B cell (primary cell): ENCODE measurements around the gene RERE. TPM values are rescaled to one million over a fixed set of nuclear protein-coding genes. Genes with fewer than 3 reads are reported as not detected.

Experiments
- ATAC-seq: fragments of 200-7000 bp; cut with Tn5 transposase; one replicate; pipeline ENCODE4 v1.10.0; 2021; ENCODE audit warnings: low read depth, mild to moderate bottlenecking, moderate number of reproducible peaks, moderate library complexity
- CTCF ChIA-PET: fragments of 350-600 bp; sonication (Branson Sonifier 250); formaldehyde crosslinking; loops from one replicate; lab custom pipeline; 2021; ENCODE audit warnings: antibody characterized with exemption, inconsistent platforms; lab: Charles Lee
- POLR2A ChIA-PET: fragments of 350-600 bp; sonication (Branson Sonifier 250); formaldehyde crosslinking; loops from one replicate; lab custom pipeline; 2021; ENCODE audit warnings: antibody characterized with exemption; lab: Charles Lee
- DNase-seq: peaks from one replicate; pipeline ENCODE4 v3.0.0; 2013
- H2AFZ ChIP-seq: 2 replicates; pipeline ENCODE4 v1.6.1; 2012; ENCODE audit warnings: mild to moderate bottlenecking, low read depth, low read length; ENCODE audit not compliant: insufficient read depth, poor library complexity, severe bottlenecking
- H3K27ac ChIP-seq, 2 donors: 1 replicate in 1 of 2; 2 replicates in 1 of 2; pipeline ENCODE4 v1.5.1; 2012 to 2013; ENCODE audit warnings: low read length in 2 of 2, mild to moderate bottlenecking in 2 of 2, moderate library complexity in 1 of 2
- H3K27me3 ChIP-seq, 4 experiments: fragments of 200-600 bp in 1 of 4; sonication (generic) in 1 of 4; replicated peaks in 1 of 4; 1 replicate in 2 of 4; 2 replicates in 2 of 4; pipeline versions ENCODE4 v1.6.1 to v1.7.0; 2013 to 2016; ENCODE audit warnings: low read length in 3 of 4, mild to moderate bottlenecking in 2 of 4, mixed read lengths in 1 of 4, moderate library complexity in 1 of 4; ENCODE audit not compliant: insufficient read depth in 4 of 4, control insufficient read depth in 3 of 4; ENCODE audit errors: control extremely low read depth in 1 of 4
- H3K36me3 ChIP-seq, 2 experiments: replicated peaks in 1 of 2; 1 replicate in 1 of 2; 2 replicates in 1 of 2; pipeline versions ENCODE4 v1.6.1 to v1.7.1; 2013; ENCODE audit warnings: low read length in 1 of 2; ENCODE audit not compliant: insufficient read depth in 2 of 2, control insufficient read depth in 1 of 2; ENCODE audit errors: control extremely low read depth in 1 of 2, extremely low read depth in 1 of 2
- H3K4me1 ChIP-seq, 2 donors: fragments of 200-600 bp in 1 of 2; sonication (generic) in 1 of 2; 1 replicate in 1 of 2; 2 replicates in 1 of 2; pipeline versions ENCODE4 v1.5.1 to v1.6.1; 2013 to 2017; ENCODE audit warnings: low read length in 2 of 2; ENCODE audit not compliant: control insufficient read depth in 2 of 2, insufficient read depth in 2 of 2
- H3K4me2 ChIP-seq: replicated peaks from 2 replicates; pipeline ENCODE3; 2012; ENCODE audit warnings: mild to moderate bottlenecking, low read depth, low read length; ENCODE audit not compliant: poor library complexity, severe bottlenecking
- H3K4me3 ChIP-seq, 5 experiments: fragments of 200-600 bp in 1 of 5; sonication (generic) in 1 of 5; 1 replicate in 3 of 5; 2 replicates in 2 of 5; pipeline versions ENCODE4 v1.5.1 to v1.7.0; 2011 to 2016; ENCODE audit warnings: low read length in 4 of 5, mild to moderate bottlenecking in 4 of 5, low read depth in 2 of 5, control low read depth in 1 of 5, moderate library complexity in 1 of 5; ENCODE audit not compliant: insufficient read depth in 1 of 5; ENCODE audit errors: control extremely low read depth in 1 of 5, extremely low read depth in 1 of 5
- H3K79me2 ChIP-seq: fragments of 200-600 bp; sonication (generic); one replicate; pipeline ENCODE4 v1.6.0; 2016; ENCODE audit warnings: low read length; ENCODE audit not compliant: control insufficient read depth, insufficient read depth
- H3K9ac ChIP-seq: fragments of 200-600 bp; sonication (generic); 2 replicates; pipeline ENCODE4 v1.6.1; 2017; ENCODE audit warnings: mild to moderate bottlenecking, low read length, moderate library complexity
- H3K9me3 ChIP-seq, 3 donors: one replicate each; pipeline versions ENCODE4 v1.6.1 to v1.7.1; 2013; ENCODE audit warnings: low read length in 2 of 3; ENCODE audit not compliant: control insufficient read depth in 2 of 3, insufficient read depth in 1 of 3; ENCODE audit errors: control extremely low read depth in 1 of 3
- H4K20me1 ChIP-seq: 2 replicates; pipeline ENCODE4 v1.6.0; 2012; ENCODE audit warnings: mild to moderate bottlenecking, low read length; ENCODE audit not compliant: insufficient read depth, control insufficient read depth, poor library complexity, severe bottlenecking
- H3K27ac Mint-ChIP-seq: one replicate; pipeline ENCODE4 v1.8.0; 2021; ENCODE audit warnings: mixed read lengths
- H3K27me3 Mint-ChIP-seq: one replicate; pipeline ENCODE4 v1.8.0; 2021; ENCODE audit warnings: mixed read lengths
- H3K4me1 Mint-ChIP-seq: one replicate; pipeline ENCODE4 v1.8.0; 2021; ENCODE audit warnings: mixed read lengths
- H3K4me3 Mint-ChIP-seq: one replicate; pipeline ENCODE4 v1.8.0; 2021; ENCODE audit warnings: mixed read lengths
- H3K9me3 Mint-ChIP-seq: one replicate; pipeline ENCODE4 v1.8.0; 2022; ENCODE audit warnings: mixed read lengths; ENCODE audit not compliant: insufficient read depth
- CTCF ChIP-seq: fragments of 200-600 bp; IDR thresholded peaks from one replicate; pipeline ENCODE4 v1.8.0; 2022; ENCODE audit warnings: antibody characterized with exemption, mild to moderate bottlenecking
- EZH2 ChIP-seq: IDR thresholded peaks from 2 replicates; pipeline ENCODE4 v1.6.1; 2012; ENCODE audit warnings: borderline replicate concordance, low read depth, mild to moderate bottlenecking, moderate library complexity, low read length; ENCODE audit not compliant: insufficient read depth, poor library complexity, severe bottlenecking
- WGBS: methylation state at CpG from one replicate; pipeline ENCODE4 v1.1.5; 2013; ENCODE audit warnings: missing lambda C conversion rate; ENCODE audit not compliant: insufficient coverage; 5-methylcytosine and 5-hydroxymethylcytosine counted together
- intact Hi-C: fragments of 100-400 bp; cut with micrococcal nuclease; formaldehyde crosslinking; loops from one replicate; pipeline ENCODE4 v1.10.0; 2022
- polyA plus RNA-seq: library from polyadenylated mRNA; depleted of rRNA; stranded (reverse); fragments of >200 nt; gene quantifications from 2 replicates; pipeline ENCODE4 v1.2.3, GENCODE V29; 2012
- total RNA-seq, 2 donors: library from RNA; stranded (reverse); fragments of 120-200 nt in 1 of 2; gene quantifications; 1 replicate in 1 of 2; 2 replicates in 1 of 2; pipeline versions ENCODE4 v1.2.3 to v1.2.4, GENCODE V29; 2013 to 2022

Gene RERE
- total and polyA plus RNA-seq, 2 donors (not counting 1 experiment from before 2014, with no cell fraction given) = 27.3 to 132 TPM

DNA sequence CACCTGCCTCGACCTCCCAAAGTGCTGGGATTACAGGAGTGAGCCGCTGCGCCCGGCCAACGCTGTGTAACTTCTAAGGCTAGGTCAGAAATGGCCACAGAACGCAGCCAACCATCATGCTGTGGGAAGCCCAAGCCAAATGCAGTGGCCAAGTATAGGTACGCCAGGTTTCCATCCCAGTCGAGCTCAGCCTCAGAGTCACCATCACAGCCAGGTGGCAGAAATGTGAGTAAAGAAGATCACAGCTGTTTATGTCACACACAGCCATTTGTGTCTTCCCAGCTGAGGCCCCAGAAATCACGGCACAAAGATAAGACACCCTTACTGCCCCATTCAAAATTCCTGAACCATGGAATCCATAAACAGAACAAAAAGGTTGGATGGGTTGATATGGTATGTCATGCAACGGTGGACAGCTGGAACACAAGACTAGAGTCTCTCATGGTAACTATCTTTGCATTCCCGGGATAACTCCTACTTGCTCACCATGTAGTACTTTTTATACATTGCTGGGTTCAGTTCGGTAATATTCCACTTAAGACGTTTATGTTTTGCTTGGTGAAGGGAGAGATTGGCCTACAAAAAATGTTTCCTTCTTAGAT lies 415.2 kb downstream of the RERE start:
- H3K27ac Mint-ChIP-seq = no peak overlapping the region
- no peaks in the 10 kb centered on the region for H3K27me3 Mint-ChIP-seq
- ATAC-seq (no peak), DNase-seq (no peak)
- Histone ChIP-seq H3K27me3 (no peaks in the 10 kb centered on the region), H3K79me2 (peaks cover 100% of the 10 kb centered on the region), H3K4me1 (peaks cover 15 to 17% of the 10 kb centered on the region in 2 donors), H3K9me3 (no peaks in the 10 kb centered on the region), H3K27ac (no peak overlapping the region), H3K9ac (no peak overlapping the region), H2AFZ (no peak overlapping the region), H3K4me3 (no peak overlapping the region), H3K36me3 (peaks cover 2 to 50% of the 10 kb centered on the region in 2 experiments), H4K20me1 (peaks cover 65% of the 10 kb centered on the region), H3K4me2 (no peak overlapping the region)
- no peak overlapping the region for H3K4me3 Mint-ChIP-seq
- H3K9me3 Mint-ChIP-seq = no peaks in the 10 kb centered on the region
- TF ChIP-seq EZH2 (no peak), CTCF (no peak)
- WGBS = 98% methylated on average over 10 of the region's 13 CpGs
- ChIA-PET CTCF (interaction anchor here (1.4 kb wide), 1 partner anchor 446 kb away, joined by 3 read pairs; no protein-coding TSS in a partner anchor), POLR2A (no interaction called here)
- intact Hi-C loops = loop anchor here (10.0 kb wide), 1 partner anchor 53 kb away; no protein-coding TSS in a partner anchor
- H3K4me1 Mint-ChIP-seq = peaks cover 26% of the 10 kb centered on the region

DNA sequence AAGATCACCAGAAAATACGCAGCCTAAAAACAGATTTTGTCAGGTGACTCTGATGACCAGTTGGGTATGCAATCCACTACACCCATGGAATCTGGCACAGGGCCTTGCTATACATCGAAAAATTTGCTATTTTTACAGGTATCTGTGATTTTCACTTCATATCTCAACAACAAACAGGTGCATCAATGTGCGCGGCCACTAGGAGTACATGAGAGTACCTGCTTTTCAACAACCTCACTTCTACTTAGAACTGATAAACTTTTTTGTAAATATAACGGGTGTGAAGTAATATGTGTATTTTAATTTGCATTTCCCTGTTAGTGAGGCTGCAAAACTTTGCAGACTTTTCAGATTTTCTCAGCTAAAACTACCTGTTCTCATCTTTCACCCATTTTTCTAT lies 418.8 kb downstream of the RERE start:
- no peak overlapping the region for H2AFZ ChIP-seq
- no peaks in the 10 kb centered on the region for H3K9me3 ChIP-seq
- ChIA-PET POLR2A (no interaction called here), CTCF (interaction anchor here (2.2 to 2.3 kb wide), 2 partner anchors 11 kb away, joined by 8 to 9 read pairs; no protein-coding TSS in a partner anchor)
- intact Hi-C loops = loop anchor here (5.0 to 10.0 kb wide), 3 partner anchors 99 to 416 kb away; partner anchors contain the start of gene RERE
- Mint-ChIP-seq H3K9me3 (no peaks in the 10 kb centered on the region), H3K4me3 (no peak overlapping the region), H3K4me1 (peaks cover 56% of the 10 kb centered on the region), H3K27ac (peak overlapping the region; percentile 10), H3K27me3 (no peaks in the 10 kb centered on the region)
- H3K4me3 ChIP-seq = no peak overlapping the region
- H3K79me2 ChIP-seq = peaks cover 89% of the 10 kb centered on the region
- no peak for DNase-seq
- peaks cover 51% of the 10 kb centered on the region for H4K20me1 ChIP-seq
- 100% methylated on average over 1 of the region's 5 CpGs for WGBS
- peak overlapping the region in 1 of 2 donors; percentile 79 for H3K27ac ChIP-seq
- TF ChIP-seq CTCF (peak; percentile 18), EZH2 (no peak)
- H3K4me2 ChIP-seq = peak overlapping the region; percentile 68
- no peak for ATAC-seq
- H3K27me3 ChIP-seq = no peaks in the 10 kb centered on the region
- H3K9ac ChIP-seq = no peak overlapping the region
- peaks cover 47 to 48% of the 10 kb centered on the region in 2 donors for H3K4me1 ChIP-seq
- H3K36me3 ChIP-seq = peaks cover 2 to 25% of the 10 kb centered on the region in 2 experiments
